Measurements from ENCODE around the gene FGD2.

The FGD2 gene

GRCh38 chr6:36957773-36958271, 47.6 kb upstream of the FGD2 start:
- no peak overlapping the region for H3K4me3 ChIP-seq (ENCODE audit: low read depth, low read length)
- ChIA-PET POLR2A (no interaction called here), CTCF (no interaction called here)
- TF ChIP-seq ZNF660 (tag by site-specific recombination; IDR thresholded peaks at IDR 0.05), result no peak
- 0 out of 2 replicates have a peak, but pooled peaks have one; percentile 29 for TF ChIP-seq EGR2 (tag by site-specific recombination; IDR thresholded peaks at IDR 0.05; ENCODE audit: low read depth)
- TF ChIP-seq ZFHX2 (tag by site-specific recombination; conservative IDR thresholded peaks at IDR 0.05), result 0 out of 2 replicates have a peak, but pooled peaks have one; percentile 38
- TF ChIP-seq KLF1 (tag by site-specific recombination; IDR thresholded peaks at IDR 0.05), result peak; percentile 94
- H3K27ac ChIP-seq (ENCODE audit: extremely low read depth, low read depth, low read length), result no peak overlapping the region
- H3K4me1 ChIP-seq (ENCODE audit: control insufficient read depth, insufficient read depth, low read length), result no peaks in the 10 kb centered on the region
- H3K36me3 ChIP-seq (ENCODE audit: control insufficient read depth in 2 of 2, insufficient read depth in 1 of 2, low read length in 2 of 2), result no peaks in the 10 kb centered on the region
- no peaks in the 10 kb centered on the region for H3K9me3 ChIP-seq (ENCODE audit: control insufficient read depth, insufficient read depth, low read depth, low read length)

DNA sequence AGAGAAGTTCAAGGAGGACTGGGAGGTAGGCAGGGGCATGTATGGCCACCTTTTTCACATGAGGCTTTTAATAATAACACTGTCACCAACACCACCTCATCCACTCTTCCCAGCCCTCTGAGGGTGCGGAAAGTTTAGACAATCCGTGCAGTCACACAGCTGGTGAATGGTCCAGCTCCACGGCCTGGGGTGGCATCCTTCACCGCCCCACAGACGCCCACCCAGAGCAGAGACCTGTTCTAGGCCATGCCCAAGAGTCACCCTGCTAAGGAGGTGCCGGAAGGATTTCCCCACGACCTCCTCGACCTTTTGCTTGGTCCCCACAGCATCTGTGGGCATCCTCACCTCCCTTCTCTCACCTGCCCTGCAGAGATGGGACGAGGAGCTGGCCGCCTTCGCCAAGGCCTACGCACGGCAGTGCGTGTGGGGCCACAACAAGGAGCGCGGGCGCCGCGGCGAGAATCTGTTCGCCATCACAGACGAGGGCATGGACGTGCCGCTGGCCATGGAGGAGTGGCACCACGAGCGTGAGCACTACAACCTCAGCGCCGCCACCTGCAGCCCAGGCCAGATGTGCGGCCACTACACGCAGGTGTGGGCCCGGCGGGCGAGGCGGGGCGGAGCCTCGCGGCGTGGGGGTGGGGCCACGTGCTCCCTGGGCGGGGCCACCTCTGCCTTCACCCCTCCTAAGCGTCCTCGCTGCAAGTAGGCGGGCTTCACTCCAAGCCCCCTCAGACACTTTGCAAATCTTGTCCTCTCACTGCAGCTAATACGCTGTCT, 46.5 kb upstream of the FGD2 start:
- Histone ChIP-seq H3K9me3 (ENCODE audit: control insufficient read depth, insufficient read depth, low read depth, low read length) (no peaks in the 10 kb centered on the region), H3K4me3 (ENCODE audit: low read depth, low read length) (no peak overlapping the region), H3K36me3 (ENCODE audit: control insufficient read depth in 2 of 2, insufficient read depth in 1 of 2, low read length in 2 of 2) (no peaks in the 10 kb centered on the region), H3K4me1 (ENCODE audit: control insufficient read depth, insufficient read depth, low read length) (no peaks in the 10 kb centered on the region), H3K27ac (ENCODE audit: extremely low read depth, low read depth, low read length) (no peak overlapping the region)
- peak; percentile 53; the same call in 1 of the 2 replicates for TF ChIP-seq KLF8 (tag by site-specific recombination; IDR thresholded peaks at IDR 0.05)
- TF ChIP-seq ZNF16 (tag by site-specific recombination; IDR thresholded peaks at IDR 0.05; ENCODE audit: low read depth), result no peak
- no peak for TF ChIP-seq ZXDB (tag by site-specific recombination; IDR thresholded peaks at IDR 0.05)
- TF ChIP-seq, protein P1, sequence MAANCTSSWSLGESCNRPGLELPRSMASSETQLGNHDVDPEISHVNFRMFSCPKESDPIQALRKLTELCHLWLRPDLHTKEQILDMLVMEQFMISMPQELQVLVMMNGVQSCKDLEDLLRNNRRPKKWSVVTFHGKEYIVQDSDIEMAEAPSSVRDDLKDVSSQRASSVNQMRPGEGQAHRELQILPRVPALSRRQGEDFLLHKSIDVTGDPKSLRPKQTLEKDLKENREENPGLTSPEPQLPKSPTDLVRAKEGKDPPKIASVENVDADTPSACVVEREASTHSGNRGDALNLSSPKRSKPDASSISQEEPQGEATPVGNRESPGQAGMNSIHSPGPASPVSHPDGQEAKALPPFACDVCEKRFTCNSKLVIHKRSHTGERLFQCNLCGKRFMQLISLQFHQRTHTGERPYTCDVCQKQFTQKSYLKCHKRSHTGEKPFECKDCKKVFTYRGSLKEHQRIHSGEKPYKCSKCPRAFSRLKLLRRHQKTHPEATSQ (tag by site-specific recombination; IDR thresholded peaks at IDR 0.05), result no peak
- no peak for TF ChIP-seq ZNF202 (tag by site-specific recombination; IDR thresholded peaks at IDR 0.05; ENCODE audit: borderline replicate concordance)
- TF ChIP-seq KLF1 (tag by site-specific recombination; IDR thresholded peaks at IDR 0.05), result peak; percentile 42; the same call in 1 of the 2 replicates
- no peak for TF ChIP-seq ZFHX2 (tag by site-specific recombination; conservative IDR thresholded peaks at IDR 0.05)
- TF ChIP-seq ZNF701 (tag by site-specific recombination; IDR thresholded peaks at IDR 0.05), result no peak
- ChIA-PET POLR2A (no interaction called here), CTCF (interaction anchor here (0.6 to 1.0 kb wide), 2 partner anchors 19 to 234 kb away, joined by 3 to 4 read pairs; no protein-coding TSS in a partner anchor)

- TF ChIP-seq ZBTB48 (tag by site-specific recombination; IDR thresholded peaks at IDR 0.05) (0 out of 2 replicates have a peak, but pooled peaks have one; percentile 15), ZNF48 (tag by site-specific recombination; IDR thresholded peaks at IDR 0.05) (no peak)
- Histone ChIP-seq H3K4me1 (ENCODE audit: control insufficient read depth, insufficient read depth, low read length) (no peaks in the 10 kb centered on the region), H3K36me3 (ENCODE audit: control insufficient read depth in 2 of 2, insufficient read depth in 1 of 2, low read length in 2 of 2) (no peaks in the 10 kb centered on the region), H3K4me3 (ENCODE audit: low read depth, low read length) (no peak overlapping the region), H3K27ac (ENCODE audit: extremely low read depth, low read depth, low read length) (no peak overlapping the region), H3K9me3 (ENCODE audit: control insufficient read depth, insufficient read depth, low read depth, low read length) (no peaks in the 10 kb centered on the region)
- CTCF ChIA-PET, result interaction anchor here (0.6 to 1.0 kb wide), 3 partner anchors 19 to 324 kb away, joined by 3 to 4 read pairs (median 3); no protein-coding TSS in a partner anchor
- POLR2A ChIA-PET, result no interaction called here
These were observed 45.8 kb upstream of the FGD2 start for GRCh38 chr6:36959555-36960250.

Data from HEK293 (cell line).